HUDEP-2 (cell line): Measurements from ENCODE around the gene GABRG3.

ENCODE experiments used
- DNase-seq, 76 experiments: peaks; one replicate each; lab custom pipeline; 2025; ENCODE audit not compliant: unreplicated experiment in 76 of 76; lab: John Stamatoyannopoulos, UW

Gene GABRG3

GRCh38 chr15:27091270-27091940, 120.4 kb downstream of the GABRG3 start:
- DNase-seq, result no peak

DNA sequence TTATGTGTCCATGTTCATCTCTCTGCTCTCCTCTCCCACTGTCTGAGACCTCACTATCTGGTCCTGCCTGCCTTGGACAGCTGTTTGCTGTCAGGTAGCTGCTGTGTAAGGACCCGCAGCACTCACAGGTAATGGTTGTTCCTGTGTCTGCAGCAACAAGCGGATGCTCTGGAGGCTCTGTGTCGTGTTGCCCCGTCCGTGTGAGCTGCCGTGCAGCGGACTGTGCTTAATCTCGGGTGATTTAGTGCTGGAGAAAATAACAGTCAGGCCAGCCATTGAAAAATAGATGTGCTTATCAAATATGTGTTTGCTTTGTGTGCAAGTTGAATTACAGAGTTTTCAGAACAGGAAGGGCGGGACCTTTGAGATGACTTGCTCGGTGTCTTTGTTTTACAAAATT, 121.4 kb downstream of the GABRG3 start:
- DNase-seq, result no peak

GRCh38 chr15:27094235-27094634, 123.3 kb downstream of the GABRG3 start:
- DNase-seq, result no peak

- no peak for DNase-seq
These were observed 125.1 kb downstream of the GABRG3 start for GRCh38 chr15:27095886-27096624.

- no peak for DNase-seq
These were observed 126.5 kb downstream of the GABRG3 start for GRCh38 chr15:27097506-27097905.

- no peak for DNase-seq
These were observed 131.0 kb downstream of the GABRG3 start for GRCh38 chr15:27101982-27102381.

GRCh38 chr15:27111323-27111722, 140.3 kb downstream of the GABRG3 start:
- no peak for DNase-seq

- no peak for DNase-seq
These were observed 143.5 kb downstream of the GABRG3 start for GRCh38 chr15:27114473-27114872.

- DNase-seq, result no peak
These were observed 148.8 kb downstream of the GABRG3 start for GRCh38 chr15:27119695-27120266.

- no peak for DNase-seq
These were observed 150.7 kb downstream of the GABRG3 start for GRCh38 chr15:27121672-27122071.

GRCh38 chr15:27123291-27123690, 152.3 kb downstream of the GABRG3 start:
- DNase-seq, result no peak

GRCh38 chr15:27123808-27124207, 152.8 kb downstream of the GABRG3 start:
- DNase-seq, result no peak

DNA sequence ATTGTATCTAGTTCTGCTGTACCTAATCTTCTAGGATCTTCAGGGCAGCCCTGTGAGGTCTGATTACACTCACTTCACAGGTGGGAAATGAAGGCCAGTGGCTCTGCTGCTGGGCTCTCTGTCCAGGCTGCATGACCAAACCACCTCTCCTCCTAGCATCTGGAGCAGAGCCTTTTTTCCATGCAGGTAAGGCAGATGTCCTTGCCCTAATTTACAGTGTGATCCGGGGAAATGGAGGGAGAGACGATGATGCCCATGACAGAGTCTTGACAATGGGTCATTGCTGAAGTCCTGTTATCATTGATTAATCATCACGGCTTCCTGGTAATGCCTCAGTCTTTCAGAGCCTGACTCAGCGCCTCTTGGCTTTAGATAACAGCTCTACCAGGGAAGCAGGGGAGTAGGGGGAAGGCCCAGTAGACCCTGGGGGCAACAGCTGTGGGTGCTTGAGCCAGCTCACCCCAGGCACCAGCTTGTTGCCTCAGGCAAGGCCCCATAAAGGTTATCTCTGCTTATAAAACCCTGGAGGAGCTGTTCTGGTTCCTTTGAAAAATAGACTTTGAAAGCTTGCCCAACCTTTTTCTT, 153.4 kb downstream of the GABRG3 start:
- peak in 13 of 76 experiments; percentile 4 to 87 (median 49) for DNase-seq

DNA sequence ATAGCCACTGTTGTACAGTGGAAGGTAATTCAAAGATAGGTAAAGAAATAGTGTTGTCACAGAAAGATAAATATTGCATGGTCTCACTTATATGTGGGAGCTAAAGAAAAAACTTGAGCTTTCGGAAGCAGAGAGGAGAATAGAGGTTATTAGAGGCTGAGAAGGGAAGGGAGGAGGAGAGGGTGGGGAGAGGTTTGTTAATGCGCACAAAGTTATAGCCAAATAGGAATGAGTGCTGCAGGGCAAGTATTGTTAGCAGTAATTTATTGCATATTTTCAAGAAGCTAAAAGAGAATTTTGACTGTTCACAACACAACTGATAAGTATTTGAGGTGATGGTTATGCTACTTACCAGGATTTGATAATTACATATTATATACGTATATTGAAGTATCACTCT, 154.2 kb downstream of the GABRG3 start:
- no peak for DNase-seq

DNA sequence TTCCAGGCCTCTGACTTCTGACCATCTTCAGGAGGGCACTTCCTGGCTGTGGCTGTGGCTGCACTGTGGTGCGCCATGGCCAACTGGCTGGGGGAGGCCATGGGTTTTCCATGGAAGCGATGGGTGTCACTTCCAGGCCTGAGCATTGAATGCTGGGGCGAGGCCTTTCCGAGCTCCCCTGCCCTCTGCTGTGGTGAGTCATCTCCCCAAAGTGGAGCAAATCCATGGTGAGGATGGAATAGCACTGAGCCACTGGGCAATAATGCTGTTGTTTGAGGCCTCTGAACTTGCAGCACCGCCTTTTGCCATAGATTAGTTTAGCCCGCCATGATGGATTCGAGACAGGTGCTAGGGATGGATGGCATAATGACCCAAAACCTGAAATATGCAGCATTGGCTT, 155.5 kb downstream of the GABRG3 start:
- no peak for DNase-seq

DNA sequence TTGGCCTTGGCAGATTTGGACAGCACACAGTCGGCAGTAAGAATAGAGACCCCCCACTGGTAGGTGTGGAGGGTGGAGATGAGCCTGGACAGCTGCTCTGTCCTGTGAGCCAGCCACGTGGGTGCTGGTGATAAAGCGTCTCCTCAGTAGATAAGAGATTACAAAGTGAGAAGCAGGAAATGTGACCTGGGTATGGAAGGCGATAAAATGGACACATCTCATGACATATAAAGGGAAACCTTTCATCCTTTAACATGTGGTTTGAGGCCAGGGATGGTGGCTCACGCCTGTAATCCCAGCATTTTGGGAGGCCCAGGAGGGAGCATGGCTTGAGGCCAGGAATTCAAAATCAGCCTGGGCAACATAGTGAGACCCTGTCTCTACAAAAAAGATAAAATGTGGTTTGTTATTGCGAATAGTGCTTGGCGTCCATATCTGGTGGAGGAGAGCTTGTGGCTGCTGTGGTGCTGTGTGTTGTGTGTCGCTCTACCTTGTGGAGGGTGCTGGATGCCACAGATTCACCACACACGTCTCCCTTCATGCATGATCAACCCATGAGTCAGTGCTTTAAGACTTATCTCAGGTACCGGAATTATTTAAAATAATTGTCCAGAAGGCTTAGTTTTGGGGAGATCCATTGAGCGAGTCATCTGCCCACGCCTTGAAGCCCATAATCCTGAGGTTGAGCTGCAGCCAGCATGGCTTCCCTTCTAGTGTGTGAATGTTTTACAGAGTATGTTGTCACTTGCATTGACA, 157.0 kb downstream of the GABRG3 start:
- peak in 9 of 76 experiments; percentile 25 to 79 (median 60) for DNase-seq

- no peak for DNase-seq
These were observed 162.3 kb downstream of the GABRG3 start for GRCh38 chr15:27133249-27133648.

- DNase-seq, result no peak
These were observed 163.5 kb downstream of the GABRG3 start for GRCh38 chr15:27134481-27134880.

DNA sequence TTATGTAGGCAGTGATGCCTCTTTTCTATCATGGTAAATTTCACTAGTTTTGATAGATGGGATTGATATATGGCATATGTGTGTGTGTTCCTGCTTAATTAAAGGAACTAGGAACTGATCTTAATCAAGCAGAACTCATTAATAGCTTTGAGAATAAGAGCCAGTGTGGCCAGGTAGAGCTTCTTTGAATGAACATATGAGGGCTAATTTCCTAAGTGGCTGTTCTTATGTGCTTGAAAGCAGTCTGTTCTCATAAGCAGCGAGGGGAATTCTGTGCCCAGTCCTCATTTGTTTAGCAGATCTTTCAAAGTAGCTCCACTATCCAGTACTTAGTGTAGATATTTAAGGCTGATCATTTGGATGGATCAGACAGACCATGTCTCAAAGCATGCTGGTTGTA, 164.2 kb downstream of the GABRG3 start:
- DNase-seq, result no peak

GRCh38 chr15:27137127-27137526, 166.1 kb downstream of the GABRG3 start:
- no peak for DNase-seq

GRCh38 chr15:27165590-27165989, 194.6 kb downstream of the GABRG3 start:
- DNase-seq, result no peak
